HepG2 (cell line): ENCODE measurements around the gene NRAS.

Source experiments
- IKZF1 ChIP-seq: fragments of 450-650 bp; IDR thresholded peaks from 2 replicates; pipeline ENCODE4 v1.7.1; 2016
- NR1H2 ChIP-seq: sonication (generic); formaldehyde crosslinking; IDR thresholded peaks from 2 replicates; pipeline ENCODE4 v1.8.1; 2022; ENCODE audit warnings: low read depth, missing genetic modification reagents, borderline replicate concordance
- TF ChIP-seq, protein P1 (sequence below): sonication (generic); formaldehyde crosslinking; IDR thresholded peaks from 2 replicates; pipeline ENCODE4 v1.5.0; 2020; ENCODE audit warnings: mild to moderate bottlenecking, missing genetic modification reagents, moderate library complexity

DNA sequence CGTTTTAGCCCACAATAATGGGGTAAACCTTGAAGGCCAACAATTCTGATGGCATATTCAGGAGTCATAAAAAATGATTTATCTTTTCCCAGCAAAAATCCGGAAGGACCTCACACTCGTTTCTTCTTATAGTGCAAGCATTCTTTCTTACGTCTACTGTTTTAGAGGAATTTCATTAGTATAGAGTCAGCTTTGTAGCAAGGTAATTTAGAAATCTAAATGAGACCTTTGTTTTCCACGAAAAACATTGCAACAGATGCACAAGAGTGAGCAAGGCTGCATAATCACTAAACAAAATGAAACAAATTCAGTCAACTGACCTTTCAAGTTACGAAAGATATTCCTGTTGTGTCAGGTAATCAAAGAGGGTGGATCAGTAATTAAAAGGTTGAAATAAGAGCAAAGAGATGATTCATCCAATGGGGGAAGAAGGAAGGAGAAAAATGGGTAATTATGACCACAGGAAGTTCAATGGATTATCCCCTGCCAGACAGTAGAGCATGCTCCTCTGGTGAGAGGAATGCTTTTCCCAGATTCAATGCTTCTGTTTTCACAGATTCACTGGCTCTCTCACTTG lies 41.8 kb upstream of the NRAS start:
- TF ChIP-seq IKZF1 (no peak), NR1H2 (CRISPR knock-in tag) (no peak)
- TF ChIP-seq, protein P1, sequence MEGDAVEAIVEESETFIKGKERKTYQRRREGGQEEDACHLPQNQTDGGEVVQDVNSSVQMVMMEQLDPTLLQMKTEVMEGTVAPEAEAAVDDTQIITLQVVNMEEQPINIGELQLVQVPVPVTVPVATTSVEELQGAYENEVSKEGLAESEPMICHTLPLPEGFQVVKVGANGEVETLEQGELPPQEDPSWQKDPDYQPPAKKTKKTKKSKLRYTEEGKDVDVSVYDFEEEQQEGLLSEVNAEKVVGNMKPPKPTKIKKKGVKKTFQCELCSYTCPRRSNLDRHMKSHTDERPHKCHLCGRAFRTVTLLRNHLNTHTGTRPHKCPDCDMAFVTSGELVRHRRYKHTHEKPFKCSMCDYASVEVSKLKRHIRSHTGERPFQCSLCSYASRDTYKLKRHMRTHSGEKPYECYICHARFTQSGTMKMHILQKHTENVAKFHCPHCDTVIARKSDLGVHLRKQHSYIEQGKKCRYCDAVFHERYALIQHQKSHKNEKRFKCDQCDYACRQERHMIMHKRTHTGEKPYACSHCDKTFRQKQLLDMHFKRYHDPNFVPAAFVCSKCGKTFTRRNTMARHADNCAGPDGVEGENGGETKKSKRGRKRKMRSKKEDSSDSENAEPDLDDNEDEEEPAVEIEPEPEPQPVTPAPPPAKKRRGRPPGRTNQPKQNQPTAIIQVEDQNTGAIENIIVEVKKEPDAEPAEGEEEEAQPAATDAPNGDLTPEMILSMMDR (CRISPR knock-in tag) = no peak
